Activated CD4-positive, alpha-beta T cell treated with anti-CD3 and anti-CD28 coated beads, Interleukin-2, Interleukin-6, amounts not matched to agents 100 ng/mL and 50 ng/mL, durations not matched to agents 16 hours and 8 hours (primary cell): ENCODE measurements around the gene POU3F2.

Experiments used
- DNase-seq: peaks from one replicate; pipeline ENCODE4 v3.0.0-alpha.2; 2020

The POU3F2 gene

DNA sequence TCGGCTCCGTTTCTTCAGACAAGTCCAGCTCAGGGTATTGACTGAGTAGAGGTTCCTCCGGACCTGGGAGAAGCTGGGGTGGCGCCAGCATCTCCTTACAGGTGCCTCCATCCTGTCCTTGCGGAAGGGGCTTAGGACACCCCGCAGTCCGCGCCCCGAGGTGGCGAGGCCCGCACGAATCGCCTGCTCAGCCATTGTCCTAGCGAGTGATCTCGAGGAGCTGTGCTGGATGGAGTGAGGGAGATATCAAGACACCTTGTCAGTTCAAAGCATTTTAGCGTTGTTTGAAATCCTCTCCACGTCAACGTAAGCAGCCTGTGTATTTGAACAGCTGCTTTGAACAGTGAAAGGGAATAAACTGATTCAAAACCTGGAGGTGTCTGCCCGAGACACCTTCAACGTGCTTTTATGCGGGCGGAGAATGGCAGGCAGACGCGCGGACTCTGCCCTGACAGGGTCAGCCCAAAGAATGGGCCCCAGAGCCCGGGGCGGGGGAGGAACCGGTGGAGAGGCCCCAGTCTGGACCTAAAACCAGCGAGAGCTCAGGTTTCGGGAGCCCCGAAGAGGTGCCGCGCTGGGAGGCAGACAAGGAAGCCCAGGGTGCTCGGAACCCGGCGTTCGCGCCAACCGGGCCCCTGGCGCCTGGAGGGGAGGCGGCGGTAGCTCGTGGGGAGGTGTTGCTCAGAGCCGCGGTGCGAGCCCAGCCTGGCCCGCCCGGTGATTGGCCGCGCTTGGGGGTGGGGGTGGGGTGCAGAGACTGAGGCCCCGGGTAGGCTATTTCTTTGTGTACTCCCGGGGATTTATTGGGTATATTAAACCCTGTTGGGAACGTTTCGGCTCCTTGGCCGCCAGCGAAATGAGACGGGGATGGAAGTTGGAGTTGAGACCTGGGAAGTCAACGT is 3.1 kb upstream of the POU3F2 start:
- DNase-seq: no peak

DNA sequence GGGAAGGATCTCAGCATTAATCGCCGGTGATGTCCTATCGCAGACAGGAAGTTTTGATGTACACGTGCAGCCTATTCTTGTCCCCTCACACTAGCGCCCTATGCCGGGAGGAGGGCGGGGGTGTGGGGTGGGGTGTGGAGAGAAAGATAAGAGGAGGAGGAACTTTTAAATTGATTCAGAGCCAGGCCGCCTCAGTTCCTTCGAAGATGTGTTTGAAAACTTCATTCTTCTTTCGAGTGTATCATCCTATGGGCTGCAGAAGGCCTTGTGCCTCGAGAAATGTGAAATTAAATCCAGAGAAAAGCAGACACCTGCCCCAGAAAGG is 2.5 kb upstream of the POU3F2 start:
- DNase-seq: no peak

DNA sequence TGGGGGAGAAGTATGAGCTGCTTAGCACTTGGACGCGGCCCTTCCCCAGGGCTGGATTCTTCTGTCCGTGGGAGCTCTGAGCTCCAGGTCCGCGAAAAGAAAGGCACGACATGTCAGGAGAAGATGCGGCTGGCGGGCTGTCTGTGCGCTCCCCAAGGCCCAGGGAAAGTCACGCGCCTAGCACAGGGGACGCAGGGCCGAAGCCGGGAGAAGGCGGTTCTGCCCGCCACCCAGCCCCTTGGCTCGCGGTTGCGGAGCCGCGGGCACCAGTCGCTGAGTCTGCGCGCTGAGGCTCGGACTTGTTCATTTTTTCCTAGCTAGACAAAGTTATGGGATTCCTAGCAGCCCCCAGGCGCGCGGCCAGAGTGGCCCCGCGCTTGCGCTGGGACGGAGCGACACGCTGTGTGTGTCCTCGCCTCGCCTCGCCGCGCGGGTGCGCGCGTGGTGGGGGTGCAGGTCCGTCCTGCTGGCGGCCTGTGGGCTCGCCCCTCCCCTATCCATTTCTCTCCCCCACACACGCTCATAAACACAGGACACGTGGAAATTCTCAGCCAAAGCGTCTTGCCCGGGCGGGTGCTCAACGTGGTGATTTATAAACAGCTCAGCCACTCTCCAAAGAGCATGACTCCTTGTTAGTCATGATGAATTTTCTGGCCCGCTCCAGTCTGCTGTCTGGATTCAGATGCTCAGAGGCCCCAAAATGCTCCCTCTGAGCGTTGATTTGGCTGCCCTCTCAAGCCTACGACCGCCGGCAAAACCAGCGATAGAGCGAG is 1.9 kb upstream of the POU3F2 start:
- no peak for DNase-seq

DNA sequence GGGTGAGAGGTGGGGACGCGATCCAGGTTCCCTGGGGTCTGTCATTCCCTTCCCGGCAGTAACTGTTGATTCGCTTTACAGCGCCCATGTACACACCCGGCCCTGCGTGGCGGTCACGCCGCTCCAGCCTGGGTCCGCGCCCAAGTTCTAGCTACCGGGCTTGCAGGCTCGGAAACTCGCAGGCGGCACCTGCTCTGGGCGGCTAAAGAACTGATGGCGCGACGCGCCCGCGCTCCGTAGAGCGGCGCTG is 1.4 kb upstream of the POU3F2 start:
- DNase-seq: peak; percentile 46

DNA sequence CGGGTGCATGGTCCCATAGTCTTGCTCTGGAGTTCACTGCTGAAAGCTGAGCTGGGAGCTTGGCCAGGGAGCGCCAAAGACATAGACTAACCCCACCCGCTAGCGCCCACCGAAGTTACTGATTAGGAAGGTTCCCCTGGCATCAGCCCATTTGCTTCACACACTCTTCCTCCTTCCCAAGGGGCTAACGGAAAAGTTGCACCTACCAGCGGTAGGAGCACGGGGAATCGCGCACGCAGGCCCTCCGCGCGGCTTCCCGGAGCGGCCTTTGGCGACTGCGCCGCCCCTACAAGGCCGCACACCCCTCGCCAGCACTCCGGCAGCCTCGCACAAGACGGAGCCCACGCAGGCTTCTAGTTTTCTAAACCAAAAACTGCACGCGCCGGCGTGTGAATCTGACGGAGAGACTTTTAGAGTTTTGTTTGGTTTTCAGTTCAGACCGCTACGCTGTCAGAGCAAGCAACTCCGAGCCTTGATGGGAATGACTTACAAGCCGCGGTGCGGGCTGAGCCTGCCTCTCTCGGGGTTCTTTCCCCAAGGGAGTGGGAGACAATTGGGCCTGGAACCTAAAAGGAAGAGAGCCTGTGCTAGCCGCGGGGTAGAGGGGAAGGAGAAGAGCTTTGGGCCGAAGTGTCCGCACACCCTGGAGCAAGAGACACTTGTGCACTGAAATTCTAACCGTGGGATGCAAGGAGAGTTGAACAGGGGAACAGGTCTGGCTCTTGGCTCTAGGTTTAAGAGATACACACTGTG is 891 bp upstream of the POU3F2 start:
- peak; percentile 16 for DNase-seq

DNA sequence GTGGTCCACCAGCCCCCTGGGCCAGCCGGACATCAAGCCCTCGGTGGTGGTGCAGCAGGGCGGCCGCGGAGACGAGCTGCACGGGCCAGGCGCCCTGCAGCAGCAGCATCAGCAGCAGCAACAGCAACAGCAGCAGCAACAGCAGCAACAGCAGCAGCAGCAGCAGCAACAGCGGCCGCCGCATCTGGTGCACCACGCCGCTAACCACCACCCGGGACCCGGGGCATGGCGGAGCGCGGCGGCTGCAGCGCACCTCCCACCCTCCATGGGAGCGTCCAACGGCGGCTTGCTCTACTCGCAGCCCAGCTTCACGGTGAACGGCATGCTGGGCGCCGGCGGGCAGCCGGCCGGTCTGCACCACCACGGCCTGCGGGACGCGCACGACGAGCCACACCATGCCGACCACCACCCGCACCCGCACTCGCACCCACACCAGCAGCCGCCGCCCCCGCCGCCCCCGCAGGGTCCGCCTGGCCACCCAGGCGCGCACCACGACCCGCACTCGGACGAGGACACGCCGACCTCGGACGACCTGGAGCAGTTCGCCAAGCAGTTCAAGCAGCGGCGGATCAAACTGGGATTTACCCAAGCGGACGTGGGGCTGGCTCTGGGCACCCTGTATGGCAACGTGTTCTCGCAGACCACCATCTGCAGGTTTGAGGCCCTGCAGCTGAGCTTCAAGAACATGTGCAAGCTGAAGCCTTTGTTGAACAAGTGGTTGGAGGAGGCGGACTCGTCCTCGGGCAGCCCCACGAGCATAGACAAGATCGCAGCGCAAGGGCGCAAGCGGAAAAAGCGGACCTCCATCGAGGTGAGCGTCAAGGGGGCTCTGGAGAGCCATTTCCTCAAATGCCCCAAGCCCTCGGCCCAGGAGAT is 1.0 kb downstream of the POU3F2 start:
- DNase-seq: peak; percentile 17

DNA sequence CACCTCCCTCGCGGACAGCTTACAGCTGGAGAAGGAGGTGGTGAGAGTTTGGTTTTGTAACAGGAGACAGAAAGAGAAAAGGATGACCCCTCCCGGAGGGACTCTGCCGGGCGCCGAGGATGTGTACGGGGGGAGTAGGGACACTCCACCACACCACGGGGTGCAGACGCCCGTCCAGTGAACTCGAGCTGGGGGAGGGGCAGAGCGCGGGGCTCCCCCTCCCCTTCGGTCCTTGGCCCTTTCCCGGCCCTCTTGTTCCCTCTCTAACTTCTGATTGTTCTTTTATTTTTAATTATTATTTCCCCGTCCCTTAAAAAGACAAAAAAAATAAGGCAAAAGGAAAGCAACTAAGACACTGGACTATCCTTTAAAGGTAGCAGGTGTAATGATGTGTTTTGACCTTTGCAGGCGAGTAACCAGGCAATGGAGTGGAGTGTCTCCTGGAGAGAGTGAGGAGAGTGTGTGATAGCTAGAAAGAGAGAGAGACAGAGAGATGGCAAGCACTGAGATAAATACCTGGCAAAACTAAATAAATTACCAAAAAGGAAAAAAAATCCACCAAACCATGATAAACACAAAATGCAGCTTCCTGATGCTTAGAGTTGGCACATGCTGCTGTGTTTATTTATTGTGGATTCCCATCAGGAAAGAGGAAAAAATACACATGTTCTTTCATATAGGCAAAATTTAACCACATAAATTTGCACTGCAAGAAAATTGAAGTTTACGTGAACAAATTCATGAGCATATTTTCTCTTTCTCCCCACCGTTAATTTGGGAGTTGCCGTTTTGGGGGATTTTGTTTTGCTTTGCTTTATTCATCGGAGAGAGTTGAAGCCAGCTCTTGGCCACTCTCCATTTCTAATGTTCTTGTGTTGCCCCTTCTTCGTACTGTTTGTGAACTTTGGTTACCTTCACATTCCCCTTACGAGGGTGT is 1.9 kb downstream of the POU3F2 start:
- DNase-seq: no peak

DNA sequence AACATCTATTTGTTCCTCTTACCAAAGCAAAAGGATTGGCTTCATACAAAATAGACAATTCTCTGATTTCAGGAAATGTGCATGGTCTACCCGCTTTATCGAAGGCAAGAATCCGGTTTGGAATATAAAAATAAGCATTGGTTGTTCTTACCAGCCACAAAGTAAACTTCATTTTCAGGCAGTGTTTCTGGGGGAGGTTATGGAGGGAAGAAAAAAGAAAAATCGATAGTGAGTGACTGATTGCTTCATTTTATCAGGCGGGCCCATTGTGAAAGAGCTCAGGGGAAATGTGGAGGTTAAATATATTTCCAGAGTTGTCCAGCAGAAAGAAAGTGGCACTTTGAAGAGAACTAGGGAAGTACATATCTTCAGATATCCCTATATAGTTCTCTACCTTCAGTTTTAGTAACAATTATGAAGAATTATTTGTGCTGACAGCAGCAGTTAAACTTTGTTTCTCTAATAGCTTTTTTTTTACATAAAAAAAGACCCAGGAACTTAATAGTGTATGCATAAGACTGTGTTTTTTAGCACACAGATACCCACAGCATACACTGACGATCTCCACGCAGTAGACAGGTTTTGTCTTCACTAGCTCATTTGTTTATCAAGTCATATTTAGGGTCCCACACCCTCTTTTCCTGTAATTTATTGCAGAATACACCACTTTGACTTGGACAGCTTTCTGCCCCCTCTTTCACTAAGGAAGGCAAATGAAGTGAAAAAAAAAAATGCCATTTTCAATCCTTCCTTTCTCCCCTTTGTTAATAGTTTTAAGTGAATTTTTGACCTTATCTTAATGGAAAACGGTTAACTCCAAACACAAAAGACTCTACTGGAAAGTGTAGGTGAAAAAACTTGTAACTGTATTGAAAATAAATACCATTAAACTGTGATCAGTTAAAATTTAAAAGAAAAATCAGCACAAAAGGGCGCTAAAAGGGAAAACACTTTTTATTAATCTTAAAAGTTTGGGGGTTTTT is 2.9 kb downstream of the POU3F2 start:
- DNase-seq: no peak

DNA sequence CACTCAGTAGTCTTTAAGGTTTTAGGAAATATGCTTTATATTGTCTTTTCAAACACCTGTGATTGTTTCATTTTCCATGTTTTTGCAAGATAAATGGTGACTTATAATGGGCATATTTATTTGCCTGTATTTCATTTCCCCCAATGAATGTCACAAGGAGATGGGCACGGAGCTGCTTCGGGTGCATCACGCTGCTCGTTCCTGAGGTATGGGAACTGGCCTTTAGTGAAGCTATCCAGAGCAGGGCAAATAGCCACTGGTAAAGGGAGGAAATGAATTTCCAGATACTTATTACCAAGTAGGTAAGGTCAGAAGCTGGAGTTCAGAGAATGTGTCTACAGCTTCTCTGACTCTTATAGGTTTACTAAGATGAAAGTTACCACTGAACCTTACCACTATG is 3.7 kb downstream of the POU3F2 start:
- no peak for DNase-seq

DNA sequence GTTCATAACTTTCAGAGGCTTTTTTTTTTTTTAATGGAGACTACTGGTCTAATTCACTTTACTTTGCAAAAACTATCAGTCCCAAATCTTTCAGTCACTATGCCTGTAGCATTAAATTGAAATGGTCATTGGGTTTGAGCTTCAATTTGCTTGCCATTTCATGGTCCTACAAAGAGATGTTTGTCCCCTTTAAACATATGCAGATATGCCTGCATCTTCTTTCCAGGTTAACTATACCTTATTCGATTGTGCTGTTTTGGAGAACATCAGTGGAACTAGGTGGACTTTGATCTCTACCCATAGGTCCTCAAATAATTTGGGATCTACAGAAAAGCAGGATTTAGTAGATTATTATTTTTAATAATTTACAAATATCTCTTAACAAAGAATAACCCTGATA is 4.6 kb downstream of the POU3F2 start:
- DNase-seq: no peak

DNA sequence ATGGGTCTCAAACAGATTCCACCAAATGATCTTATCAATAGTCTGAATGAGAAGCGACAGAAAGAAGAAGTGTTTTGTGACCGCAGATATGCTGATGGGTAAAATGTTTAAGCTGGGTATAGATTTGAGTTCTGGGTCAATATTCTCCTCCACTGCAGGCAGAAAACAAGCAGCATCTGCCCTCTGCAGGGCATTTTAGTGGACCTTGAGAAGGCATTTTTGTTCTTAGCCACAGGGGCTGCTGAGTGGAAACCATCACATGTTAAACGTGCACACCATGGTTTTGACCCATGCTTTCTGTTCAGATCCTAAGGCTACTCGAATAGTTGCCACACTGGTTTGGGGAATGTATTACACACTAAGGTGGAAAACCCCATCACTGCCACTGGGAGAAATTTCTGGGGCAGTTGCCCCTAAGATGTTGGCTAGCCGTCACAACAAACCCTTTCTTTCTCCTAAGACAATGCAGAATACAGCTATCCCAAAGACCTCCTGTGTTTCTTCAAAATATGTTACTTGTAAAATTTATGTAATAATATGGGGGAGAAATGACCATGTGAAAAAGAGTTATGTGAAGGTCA is 5.5 kb downstream of the POU3F2 start:
- no peak for DNase-seq

DNA sequence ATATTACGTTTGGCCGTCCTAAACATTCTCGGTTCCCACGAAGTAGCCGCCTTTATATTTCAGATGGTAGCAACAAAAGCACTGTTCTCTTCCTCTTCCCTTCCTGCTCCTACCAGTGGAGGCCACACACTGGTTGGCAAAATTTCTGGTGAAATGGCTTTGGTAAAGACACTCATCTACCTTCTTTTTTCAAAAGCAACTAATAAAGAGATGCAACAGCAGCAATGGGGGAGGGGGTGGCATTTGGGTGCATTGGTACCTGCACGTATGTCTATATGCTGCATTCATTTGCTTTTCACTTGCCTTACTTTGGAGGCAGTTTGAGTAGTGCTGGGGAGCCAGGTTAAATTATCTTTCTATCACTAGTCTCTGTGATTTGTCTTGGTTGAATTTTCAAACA is 6.0 kb downstream of the POU3F2 start:
- DNase-seq: no peak

DNA sequence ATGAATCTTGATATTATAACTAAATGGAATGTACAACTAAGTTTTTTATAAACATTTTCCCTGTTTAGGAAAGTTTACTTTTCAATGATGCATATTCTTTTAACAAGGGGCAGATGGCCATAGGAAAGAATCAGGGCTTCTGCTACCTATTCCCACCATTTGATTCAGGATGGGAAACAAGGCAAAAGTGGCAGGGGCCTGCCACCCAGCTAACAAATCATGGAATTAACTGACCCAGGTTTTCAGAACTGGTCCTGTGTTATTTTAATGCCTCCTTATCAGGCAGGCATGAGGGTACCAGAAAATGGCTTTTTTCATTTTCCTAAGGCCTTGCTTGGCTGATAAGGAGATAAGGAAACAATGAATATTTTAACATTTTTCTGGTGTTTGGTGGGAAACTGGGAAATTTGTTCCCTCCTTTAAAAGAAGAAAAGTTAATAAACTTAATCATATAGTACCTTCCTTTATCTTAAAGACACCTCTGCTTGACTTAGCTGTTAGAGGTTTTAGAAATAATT is 6.7 kb downstream of the POU3F2 start:
- DNase-seq: no peak

DNA sequence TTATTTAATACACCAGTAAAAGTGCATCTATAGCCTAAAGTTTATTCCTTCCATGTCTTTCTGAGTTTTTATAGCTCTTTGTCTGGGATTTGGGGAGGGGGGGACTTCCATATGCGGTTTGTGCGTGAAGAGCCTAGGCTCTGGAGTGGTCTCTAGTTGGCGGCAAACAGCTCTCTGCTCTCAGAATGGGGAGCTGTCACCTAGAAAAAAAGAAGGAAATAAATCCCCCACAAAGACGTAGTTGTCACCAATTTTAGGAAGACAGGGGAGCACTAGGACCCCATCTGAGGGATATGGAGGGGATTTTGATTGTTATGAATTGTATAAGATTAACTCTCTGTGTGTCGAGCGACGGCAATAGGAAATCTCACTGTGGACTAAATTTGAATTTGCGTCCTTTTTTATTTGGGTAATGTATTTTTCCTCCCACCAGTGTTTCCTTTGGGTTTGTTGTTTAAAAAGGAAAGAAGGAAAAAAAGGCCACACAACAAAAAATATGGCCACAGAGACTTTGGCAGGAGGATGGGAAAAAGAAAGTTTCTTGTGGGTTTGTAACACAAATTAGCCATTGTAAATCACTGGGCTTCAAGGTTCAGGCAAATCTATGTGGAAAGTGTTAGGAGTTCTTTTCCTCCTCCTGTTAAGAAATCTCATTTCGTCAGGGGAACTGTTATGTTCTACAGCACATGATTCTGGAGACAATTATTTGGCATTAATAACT is 7.4 kb downstream of the POU3F2 start:
- DNase-seq: no peak

DNA sequence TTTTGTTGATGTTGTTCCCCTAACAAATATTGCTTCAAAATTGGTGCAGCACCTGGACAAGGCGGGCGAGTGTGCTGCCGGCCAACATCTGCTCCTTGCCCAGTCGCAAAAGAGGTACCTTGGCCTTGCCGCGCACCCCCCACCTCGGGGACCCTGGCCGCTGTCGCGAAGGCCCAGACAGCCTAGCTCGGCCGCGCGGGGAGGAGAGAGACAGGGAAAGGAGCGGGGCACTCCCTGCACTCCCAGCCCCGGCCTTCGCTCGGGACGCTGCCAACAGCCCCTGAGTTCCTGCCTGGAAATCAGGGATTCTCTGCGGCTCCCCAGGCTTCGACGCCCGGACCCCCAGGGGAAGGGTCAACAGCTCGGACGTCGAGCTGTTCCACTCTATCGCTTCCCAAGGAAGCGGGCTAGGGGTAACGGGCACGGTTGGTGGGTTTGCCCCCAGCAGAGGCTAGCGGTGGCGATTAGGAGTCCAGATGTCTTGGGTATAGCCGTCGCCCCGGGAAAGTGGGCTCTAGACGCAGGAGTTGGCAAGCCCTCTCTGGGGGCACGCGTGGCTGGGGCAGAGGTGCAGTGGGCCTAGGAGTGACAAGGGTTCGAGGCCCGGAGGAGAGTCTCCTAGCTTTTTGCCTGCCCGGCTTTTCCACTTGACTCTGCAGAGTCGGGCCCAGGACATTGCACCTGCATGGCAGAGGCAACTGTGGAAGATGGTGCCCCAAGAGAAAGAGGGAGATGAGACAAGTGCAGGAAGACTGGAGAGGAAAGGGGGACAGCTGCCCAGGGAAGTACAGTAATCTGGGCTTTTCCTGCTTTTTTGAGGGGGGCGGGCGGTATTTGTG is 8.2 kb downstream of the POU3F2 start:
- DNase-seq: no peak

DNA sequence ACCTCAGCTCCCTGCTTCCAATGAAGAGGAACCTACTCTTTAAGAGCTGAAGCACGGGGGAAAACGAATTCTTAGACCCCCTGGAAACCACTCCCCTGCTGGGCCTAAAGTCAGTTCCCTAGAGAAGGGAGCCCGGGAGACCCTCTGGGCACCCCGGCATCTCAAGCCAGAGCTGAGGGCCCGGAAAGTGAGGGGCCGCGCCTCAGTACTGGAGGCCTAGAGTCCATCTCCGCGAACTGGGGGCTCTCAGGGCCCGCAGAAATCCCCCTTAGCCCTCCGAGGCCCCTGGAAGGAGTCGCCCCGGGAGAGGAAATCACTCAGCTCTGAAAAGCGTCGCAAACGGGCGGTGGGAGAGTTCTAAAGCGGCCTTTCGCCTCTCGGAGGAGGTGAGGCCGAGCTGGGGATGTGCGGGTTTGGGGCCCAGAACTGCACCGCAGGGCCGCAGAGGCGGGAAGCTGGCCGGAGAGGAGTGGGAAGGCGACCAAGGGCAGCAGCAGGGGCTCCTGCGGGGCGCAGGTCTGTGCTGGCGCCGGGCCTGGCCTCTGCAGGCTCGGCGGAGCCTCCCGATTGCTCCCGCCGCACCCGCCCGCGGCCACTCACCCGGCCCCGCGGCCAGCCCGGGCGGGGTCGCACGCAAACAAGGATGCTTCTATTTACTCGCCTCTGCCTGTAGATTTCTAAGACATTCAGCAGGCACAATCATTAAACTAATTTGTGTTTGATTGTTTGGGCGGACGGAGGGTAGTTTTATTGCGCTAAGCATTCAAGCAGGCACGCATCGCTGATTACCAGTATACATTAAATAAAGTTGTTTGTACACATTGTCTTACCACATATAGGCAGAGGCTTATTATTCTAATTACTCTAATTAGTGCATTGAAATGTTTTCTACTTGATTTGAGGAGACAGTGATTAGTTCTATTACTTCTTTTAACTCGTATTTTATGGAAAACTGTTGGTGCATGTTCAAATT is 9.2 kb downstream of the POU3F2 start:
- DNase-seq: no peak
